PC-9 (cell line): ENCODE results near the gene NOSIP. TPM values are rescaled to one million over a fixed set of nuclear protein-coding genes. Genes with fewer than 3 reads are reported as not detected.

Source experiments
- BruUV-seq: library from RNA; stranded (reverse); fragments of 400-500 nt; replicated peaks from 2 replicates; lab custom pipeline; 2021; lab: Mats Ljungman, UMichigan
- CTCF ChIA-PET: fragments of 300-600 bp; sonication (Branson Sonifier 250); formaldehyde crosslinking; loops from one replicate; lab custom pipeline; 2022; ENCODE audit warnings: antibody characterized with exemption; lab: Charles Lee
- POLR2A ChIA-PET: fragments of 300-600 bp; sonication (Branson Sonifier 250); formaldehyde crosslinking; loops from one replicate; lab custom pipeline; 2022; ENCODE audit warnings: antibody characterized with exemption; ENCODE audit not compliant: unreplicated experiment; lab: Charles Lee
- DNase-seq, 2 experiments: peaks; one replicate each; pipeline versions ENCODE4 v3.0.0 to v3.0.0-alpha.2; 2015 to 2022; ENCODE audit warnings: mixed read lengths in 1 of 2
- H2AFZ ChIP-seq: fragments of 200-600 bp; sonication (generic); 2 replicates; pipeline ENCODE4 v1.8.1; 2017; ENCODE audit warnings: antibody characterized with exemption
- H3F3A ChIP-seq: fragments of 200-600 bp; sonication (generic); 2 replicates; pipeline ENCODE4 v1.8.1; 2017; ENCODE audit warnings: antibody characterized with exemption, mild to moderate bottlenecking, low read depth; ENCODE audit not compliant: insufficient read depth
- H3K27ac ChIP-seq: fragments of 200-600 bp; sonication (generic); 2 replicates; pipeline ENCODE4 v1.6.1; 2016; ENCODE audit warnings: mixed run types
- H3K27me3 ChIP-seq: fragments of 200-600 bp; sonication (generic); 2 replicates; pipeline ENCODE4 v1.6.1; 2016; ENCODE audit warnings: low read depth, mixed run types; ENCODE audit not compliant: insufficient read depth
- H3K36me3 ChIP-seq: fragments of 200-600 bp; sonication (generic); 2 replicates; pipeline ENCODE4 v1.6.1; 2016; ENCODE audit warnings: low read depth, mixed run types
- H3K4me1 ChIP-seq: fragments of 200-600 bp; sonication (generic); replicated peaks from 2 replicates; pipeline ENCODE4 v1.6.1; 2016; ENCODE audit warnings: mixed run types; ENCODE audit not compliant: insufficient read depth
- H3K4me2 ChIP-seq: fragments of 200-600 bp; sonication (generic); 2 replicates; pipeline ENCODE4 v1.6.1; 2017; ENCODE audit warnings: mixed run types
- H3K4me3 ChIP-seq: fragments of 200-600 bp; sonication (generic); 2 replicates; pipeline ENCODE4 v1.6.1; 2016; ENCODE audit warnings: mixed run types
- H3K79me2 ChIP-seq: fragments of 200-600 bp; sonication (generic); 2 replicates; pipeline ENCODE4 v1.6.1; 2017; ENCODE audit warnings: low read depth, mixed run types
- H3K9me2 ChIP-seq: fragments of 200-600 bp; sonication (generic); 2 replicates; pipeline ENCODE4 v1.8.1; 2017; ENCODE audit warnings: mild to moderate bottlenecking; ENCODE audit not compliant: insufficient read depth
- H3K9me3 ChIP-seq: fragments of 200-600 bp; sonication (generic); 2 replicates; pipeline ENCODE4 v1.8.1; 2016; ENCODE audit warnings: low read depth; ENCODE audit not compliant: insufficient read depth
- H4K20me1 ChIP-seq: fragments of 200-600 bp; sonication (generic); 2 replicates; pipeline ENCODE4 v1.8.1; 2017; ENCODE audit not compliant: insufficient read depth
- EZH2 ChIP-seq: fragments of 200-600 bp; sonication (generic); IDR thresholded peaks from 2 replicates; pipeline ENCODE4 v1.8.0; 2017; ENCODE audit warnings: antibody characterized with exemption, low read depth
- intact Hi-C: fragments of 100-400 bp; cut with micrococcal nuclease; formaldehyde crosslinking; loops from one replicate; pipeline ENCODE4 v1.10.0; 2022; ENCODE audit not compliant: unreplicated experiment
- total RNA-seq: library from RNA; stranded (reverse); gene quantifications from 2 replicates; pipeline ENCODE4 v1.2.3, GENCODE V29; 2021
- TF ChIP-seq, protein P1 (sequence below): fragments of 200-600 bp; sonication (generic); conservative IDR thresholded peaks from 2 replicates; pipeline ENCODE4 v1.6.1; 2017; ENCODE audit warnings: mixed run types, antibody characterized with exemption, mild to moderate bottlenecking, moderate library complexity

The NOSIP gene
- total RNA-seq, 1 experiment from 2014 or later: 71.3 TPM

DNA sequence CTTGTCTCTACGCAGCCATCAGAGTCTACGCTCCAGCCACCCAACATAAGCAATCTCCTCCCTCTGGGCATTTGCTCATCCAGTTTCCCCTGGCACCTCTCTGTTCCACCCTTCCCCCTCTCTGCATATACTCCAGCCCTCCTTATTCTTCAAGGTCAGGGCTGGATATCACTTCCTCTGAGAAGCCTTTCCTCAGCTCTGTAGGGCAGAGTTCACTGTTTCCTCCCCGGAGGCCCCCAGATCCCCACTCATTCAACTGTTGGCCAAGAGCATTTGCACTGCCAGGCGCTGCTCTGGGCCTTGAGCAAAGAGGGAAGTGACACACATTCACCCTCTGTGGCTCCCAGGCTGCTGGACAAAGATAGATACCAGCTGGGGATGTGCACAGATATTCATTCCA, 64.6 kb downstream of the NOSIP start:
- no TSS peak for BruUV-seq
- no peak overlapping the region for H2AFZ ChIP-seq
- H3F3A ChIP-seq: 0 out of 2 replicates have a peak, but pooled peaks cover 8% of the 10 kb centered on the region
- no peak for DNase-seq
- intact Hi-C loops: no loop called here
- ChIA-PET CTCF (interaction anchor here (0.5 to 1.2 kb wide), 2 partner anchors 34 to 55 kb away, joined by 8 to 9 read pairs; no protein-coding TSS in a partner anchor), POLR2A (interaction anchor here (0.5 to 0.6 kb wide), 2 partner anchors 19 to 161 kb away, joined by 3 to 11 read pairs; partner anchors contain the start of gene PRMT1)
- H3K79me2 ChIP-seq: no peaks in the 10 kb centered on the region
- no peaks in the 10 kb centered on the region for H3K9me3 ChIP-seq
- no peaks in the 10 kb centered on the region for H3K4me1 ChIP-seq
- TF ChIP-seq EZH2: no peak
- H3K9me2 ChIP-seq: no peaks in the 10 kb centered on the region
- H3K4me3 ChIP-seq: no peak overlapping the region
- no peak overlapping the region for H3K27ac ChIP-seq
- H3K27me3 ChIP-seq: peaks cover 10% of the 10 kb centered on the region; the same call in 1 of the 2 replicates
- no peaks in the 10 kb centered on the region for H3K36me3 ChIP-seq
- no peak overlapping the region for H3K4me2 ChIP-seq
- H4K20me1 ChIP-seq: no peaks in the 10 kb centered on the region

DNA sequence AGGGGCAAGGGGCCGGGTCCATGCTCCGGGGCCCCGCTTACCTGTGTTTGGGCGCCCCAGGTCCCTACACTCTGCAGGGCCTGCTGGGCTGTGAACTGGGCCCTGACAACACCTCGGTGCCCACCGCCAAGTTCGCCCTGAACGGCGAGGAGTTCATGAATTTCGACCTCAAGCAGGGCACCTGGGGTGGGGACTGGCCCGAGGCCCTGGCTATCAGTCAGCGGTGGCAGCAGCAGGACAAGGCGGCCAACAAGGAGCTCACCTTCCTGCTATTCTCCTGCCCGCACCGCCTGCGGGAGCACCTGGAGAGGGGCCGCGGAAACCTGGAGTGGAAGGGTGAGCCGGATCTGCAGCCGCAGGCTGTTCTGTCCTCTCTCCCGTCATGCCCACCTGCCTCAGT, 66.2 kb downstream of the NOSIP start:
- no peak overlapping the region for H3K4me3 ChIP-seq
- no peak for DNase-seq
- CTCF ChIA-PET: no interaction called here
- intact Hi-C loops: no loop called here
- H3K4me2 ChIP-seq: no peak overlapping the region
- peaks cover 10% of the 10 kb centered on the region; the same call in 1 of the 2 replicates for H3K27me3 ChIP-seq
- 0 out of 2 replicates have a peak, but pooled peaks cover 4% of the 10 kb centered on the region for H3F3A ChIP-seq
- BruUV-seq: no TSS peak
- no peak overlapping the region for H2AFZ ChIP-seq
- H3K79me2 ChIP-seq: no peaks in the 10 kb centered on the region
- H3K27ac ChIP-seq: no peak overlapping the region
- no peaks in the 10 kb centered on the region for H3K9me3 ChIP-seq
- no peaks in the 10 kb centered on the region for H4K20me1 ChIP-seq
- H3K36me3 ChIP-seq: no peaks in the 10 kb centered on the region
- POLR2A ChIA-PET: no interaction called here
- no peak for TF ChIP-seq EZH2
- TF ChIP-seq, protein P1, sequence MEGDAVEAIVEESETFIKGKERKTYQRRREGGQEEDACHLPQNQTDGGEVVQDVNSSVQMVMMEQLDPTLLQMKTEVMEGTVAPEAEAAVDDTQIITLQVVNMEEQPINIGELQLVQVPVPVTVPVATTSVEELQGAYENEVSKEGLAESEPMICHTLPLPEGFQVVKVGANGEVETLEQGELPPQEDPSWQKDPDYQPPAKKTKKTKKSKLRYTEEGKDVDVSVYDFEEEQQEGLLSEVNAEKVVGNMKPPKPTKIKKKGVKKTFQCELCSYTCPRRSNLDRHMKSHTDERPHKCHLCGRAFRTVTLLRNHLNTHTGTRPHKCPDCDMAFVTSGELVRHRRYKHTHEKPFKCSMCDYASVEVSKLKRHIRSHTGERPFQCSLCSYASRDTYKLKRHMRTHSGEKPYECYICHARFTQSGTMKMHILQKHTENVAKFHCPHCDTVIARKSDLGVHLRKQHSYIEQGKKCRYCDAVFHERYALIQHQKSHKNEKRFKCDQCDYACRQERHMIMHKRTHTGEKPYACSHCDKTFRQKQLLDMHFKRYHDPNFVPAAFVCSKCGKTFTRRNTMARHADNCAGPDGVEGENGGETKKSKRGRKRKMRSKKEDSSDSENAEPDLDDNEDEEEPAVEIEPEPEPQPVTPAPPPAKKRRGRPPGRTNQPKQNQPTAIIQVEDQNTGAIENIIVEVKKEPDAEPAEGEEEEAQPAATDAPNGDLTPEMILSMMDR: no peak
- H3K4me1 ChIP-seq: no peaks in the 10 kb centered on the region
- H3K9me2 ChIP-seq: no peaks in the 10 kb centered on the region

DNA sequence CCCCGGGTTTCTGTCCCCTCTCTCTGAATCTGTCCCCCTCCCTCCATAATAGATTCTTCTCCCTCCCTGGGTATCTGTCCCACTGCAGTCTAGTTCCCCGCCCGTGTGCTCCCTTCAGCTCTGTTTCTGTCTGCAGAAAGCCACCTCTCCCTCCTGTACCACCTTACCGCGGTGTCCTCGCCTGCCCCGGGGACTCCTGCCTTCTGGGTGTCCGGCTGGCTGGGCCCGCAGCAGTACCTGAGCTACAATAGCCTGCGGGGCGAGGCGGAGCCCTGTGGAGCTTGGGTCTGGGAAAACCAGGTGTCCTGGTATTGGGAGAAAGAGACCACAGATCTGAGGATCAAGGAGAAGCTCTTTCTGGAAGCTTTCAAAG, 66.6 kb downstream of the NOSIP start:
- CTCF ChIA-PET: interaction anchor here (0.6 kb wide), 1 partner anchor 37 kb away, joined by 3 read pairs; no protein-coding TSS in a partner anchor
- Histone ChIP-seq H3K27ac (no peak overlapping the region), H3K27me3 (peaks cover 10% of the 10 kb centered on the region; the same call in 1 of the 2 replicates), H3K4me3 (no peak overlapping the region), H3K79me2 (no peaks in the 10 kb centered on the region), H3K9me3 (no peaks in the 10 kb centered on the region), H3K4me2 (no peak overlapping the region), H3K4me1 (no peaks in the 10 kb centered on the region), H4K20me1 (no peaks in the 10 kb centered on the region), H3K9me2 (no peaks in the 10 kb centered on the region), H2AFZ (no peak overlapping the region), H3K36me3 (no peaks in the 10 kb centered on the region), H3F3A (no peaks in the 10 kb centered on the region)
- no TSS peak for BruUV-seq
- DNase-seq: peak in 1 of 2 experiments; percentile 8
- POLR2A ChIA-PET: no interaction called here
- no peak for TF ChIP-seq EZH2
- TF ChIP-seq, protein P1: no peak
- intact Hi-C loops: no loop called here
